Liver (tissue), 3 donors: ENCODE results near the gene LEAP2.

ENCODE experiments used
- ATF3 ChIP-seq: IDR thresholded peaks from 2 replicates; pipeline ENCODE4 v1.6.1; 2016; ENCODE audit warnings: antibody characterized with exemption
- CTCF ChIP-seq: fragments of 150-350 bp; IDR thresholded peaks from 2 replicates; pipeline ENCODE4 v1.5.1; 2017; ENCODE audit warnings: improper control_type of control experiment, low read depth, low read length; ENCODE audit not compliant: missing input control
- FOXA2 ChIP-seq: IDR thresholded peaks from 2 replicates; pipeline ENCODE4 v1.6.1; 2016; ENCODE audit warnings: antibody characterized with exemption
- GABPA ChIP-seq, 2 donors: IDR thresholded peaks in 1 of 2; conservative IDR thresholded peaks in 1 of 2; 2 replicates each; pipeline ENCODE4 v1.6.1; 2016; ENCODE audit warnings: antibody characterized with exemption in 2 of 2, mild to moderate bottlenecking in 1 of 2, moderate library complexity in 1 of 2
- JUND ChIP-seq, 2 donors: IDR thresholded peaks; 2 replicates each; pipeline ENCODE4 v1.6.1; 2016; ENCODE audit warnings: antibody characterized with exemption in 2 of 2
- MAX ChIP-seq: IDR thresholded peaks from 2 replicates; pipeline ENCODE4 v1.6.1; 2016; ENCODE audit warnings: antibody characterized with exemption
- SP1 ChIP-seq: IDR thresholded peaks from 2 replicates; pipeline ENCODE4 v1.6.1; 2018; ENCODE audit warnings: antibody characterized with exemption, mild to moderate bottlenecking
- TAF1 ChIP-seq: conservative IDR thresholded peaks from 2 replicates; pipeline ENCODE4 v1.6.1; 2016; ENCODE audit warnings: antibody characterized with exemption, mild to moderate bottlenecking
- YY1 ChIP-seq: IDR thresholded peaks from 2 replicates; pipeline ENCODE4 v1.6.1; 2016; ENCODE audit warnings: antibody characterized with exemption, mild to moderate bottlenecking
- ZBTB33 ChIP-seq: IDR thresholded peaks from 2 replicates; pipeline ENCODE4 v1.6.1; 2016; ENCODE audit warnings: antibody characterized with exemption
- donor health status: healthy.
- donor health status: healthy.

GRCh38 chr5:132824426-132824825 lies 49.0 kb upstream of the LEAP2 start:
- TF ChIP-seq CTCF (no peak), FOXA2 (no peak), TAF1 (no peak), JUND (IDR thresholded peaks at IDR 0.05) (no peak), MAX (no peak), SP1 (no peak), GABPA (IDR thresholded peaks at IDR 0.05 in 1 of 2, conservative IDR thresholded peaks at IDR 0.05 in 1 of 2) (no peak), ZBTB33 (no peak), YY1 (no peak), ATF3 (no peak)
